Measurements from ENCODE around the gene ZBTB8OS. TPM values are rescaled to one million over a fixed set of nuclear protein-coding genes. Genes with fewer than 3 reads are reported as not detected.

The ZBTB8OS gene
- total RNA-seq, 2 experiments from 2014 or later: 64.8 to 67.4 TPM

DNA sequence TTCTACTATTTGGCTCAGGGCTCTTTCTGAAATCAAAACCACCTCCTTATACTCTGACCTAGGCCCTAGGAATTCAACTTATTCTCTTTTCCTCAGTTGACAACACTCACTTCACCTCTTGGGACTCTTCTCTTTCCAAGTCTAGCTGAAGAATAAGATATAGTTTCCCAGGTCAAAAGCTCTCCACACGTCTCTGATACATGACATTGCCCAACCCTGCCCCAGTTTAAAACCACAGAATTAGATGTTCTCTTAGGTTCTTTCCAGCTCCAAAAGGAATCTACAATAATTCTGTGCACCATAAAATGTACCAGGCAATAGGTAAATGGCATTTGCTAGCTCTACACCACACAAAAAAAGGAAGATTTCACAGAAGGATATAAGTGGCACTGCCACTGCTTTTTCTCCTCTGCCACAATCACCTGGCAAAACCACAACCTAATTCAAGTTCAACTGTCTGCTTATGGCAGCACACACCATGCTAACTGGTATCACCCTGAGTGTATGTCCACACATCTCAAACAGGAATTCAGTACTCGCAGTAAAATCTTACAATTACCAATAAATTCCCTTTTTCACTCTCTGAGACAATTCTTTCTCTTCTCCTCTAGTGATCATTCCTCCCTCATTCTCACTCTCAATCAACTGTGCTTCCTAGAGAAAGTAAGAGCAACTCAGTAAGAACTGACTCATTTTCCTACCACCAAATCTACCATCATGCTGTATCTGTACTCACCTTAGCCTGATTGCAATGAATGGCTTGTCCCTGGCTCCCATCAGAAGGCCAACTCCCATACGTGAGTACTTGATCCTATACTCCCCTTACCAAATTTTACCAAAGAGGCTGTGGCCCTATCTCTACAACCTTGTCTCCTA lies 27.3 kb downstream of the ZBTB8OS start:
- H3K36me3 Mint-ChIP-seq: peaks cover 39% of the 10 kb centered on the region
- ChIA-PET CTCF (interaction anchor here (0.5 to 1.5 kb wide), 4 partner anchors 11 to 1700 kb away, joined by 3 to 4 read pairs (median 3); no protein-coding TSS in a partner anchor), POLR2A (no interaction called here)
- H3K4me3 Mint-ChIP-seq: no peak overlapping the region
- peak; percentile 32 for DNase-seq
- intact Hi-C loops (cut with micrococcal nuclease): loop anchor here (1.0 to 5.0 kb wide), 3 partner anchors 27 to 178 kb away; partner anchors contain the start of gene ZBTB8OS
- no peaks in the 10 kb centered on the region for H3K9me3 Mint-ChIP-seq
- H3K27ac Mint-ChIP-seq: peak overlapping the region; percentile 79
- peaks cover 39% of the 10 kb centered on the region for H3K4me1 Mint-ChIP-seq (ENCODE audit: low read depth)
- no peaks in the 10 kb centered on the region for H3K27me3 Mint-ChIP-seq

DNA sequence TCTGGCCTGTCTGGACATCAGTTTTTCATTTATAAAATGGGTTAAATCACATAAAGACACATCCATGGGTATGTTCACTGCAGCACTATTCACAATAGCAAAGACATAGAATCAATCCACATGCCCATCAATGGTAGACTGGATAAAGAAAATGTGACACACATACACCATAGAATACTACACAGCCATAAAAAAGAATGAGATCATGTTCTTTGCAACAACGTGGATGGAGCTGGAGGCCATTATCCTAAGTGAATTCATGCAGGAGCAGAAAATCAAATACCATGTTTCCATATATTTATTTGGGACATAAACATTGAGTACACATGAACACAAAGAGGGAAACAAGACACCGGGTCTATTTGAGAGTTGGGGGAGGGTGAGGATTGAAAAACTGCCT lies 28.1 kb downstream of the ZBTB8OS start:
- ChIA-PET POLR2A (no interaction called here), CTCF (interaction anchor here (0.7 to 1.1 kb wide), 3 partner anchors 10 to 237 kb away, joined by 3 read pairs; no protein-coding TSS in a partner anchor)
- no peaks in the 10 kb centered on the region for H3K9me3 Mint-ChIP-seq
- no peak for DNase-seq
- H3K4me1 Mint-ChIP-seq (ENCODE audit: low read depth): peaks cover 33% of the 10 kb centered on the region
- H3K36me3 Mint-ChIP-seq: peaks cover 33% of the 10 kb centered on the region
- intact Hi-C loops (cut with micrococcal nuclease): loop anchor here (5.0 kb wide), 1 partner anchor 60 kb away; no protein-coding TSS in a partner anchor
- no peaks in the 10 kb centered on the region for H3K27me3 Mint-ChIP-seq
- no peak overlapping the region for H3K4me3 Mint-ChIP-seq
- no peak overlapping the region for H3K27ac Mint-ChIP-seq

DNA sequence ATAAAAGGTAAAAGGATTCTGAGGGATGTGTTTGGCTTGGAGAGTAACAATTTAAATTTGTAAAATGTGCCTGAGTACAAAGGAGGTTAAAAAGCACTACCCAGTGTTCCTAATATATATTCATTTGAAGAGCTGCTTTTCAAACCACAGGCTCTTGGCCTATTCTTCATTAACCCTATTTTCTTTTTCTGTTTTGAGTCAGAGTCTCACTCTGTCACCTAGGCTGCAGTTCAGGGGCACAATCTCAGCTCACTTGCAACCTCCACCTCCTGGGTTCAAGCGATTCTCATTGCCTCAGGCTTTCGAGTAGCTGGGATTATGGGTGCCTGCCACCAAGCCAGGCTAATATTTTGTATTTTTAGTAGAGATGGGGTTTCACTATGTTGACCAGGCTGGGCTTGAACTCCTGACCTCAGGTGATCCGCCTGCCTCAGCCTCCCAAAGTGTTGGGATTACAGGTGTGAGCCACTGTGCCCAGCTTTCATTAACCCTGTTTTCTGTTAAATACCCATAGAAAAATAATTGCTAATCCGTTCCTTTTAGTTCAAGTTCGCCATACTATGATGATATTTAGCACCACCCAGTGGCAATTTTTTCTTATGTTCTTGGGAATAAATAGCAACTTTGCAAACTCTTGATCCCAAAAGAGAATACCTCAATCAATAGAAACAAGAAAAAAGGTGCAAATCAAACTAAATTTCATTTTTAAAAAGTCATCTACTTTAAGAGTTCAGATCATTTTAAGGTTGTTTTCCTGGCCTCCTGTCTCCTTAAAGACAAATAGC lies 30.5 kb downstream of the ZBTB8OS start:
- intact Hi-C loops (cut with micrococcal nuclease): loop anchor here (5.0 kb wide), 1 partner anchor 62 kb away; no protein-coding TSS in a partner anchor
- Mint-ChIP-seq H3K27ac (no peak overlapping the region), H3K4me1 (ENCODE audit: low read depth) (peaks cover 33% of the 10 kb centered on the region), H3K36me3 (peaks cover 29% of the 10 kb centered on the region), H3K27me3 (no peaks in the 10 kb centered on the region), H3K9me3 (no peaks in the 10 kb centered on the region), H3K4me3 (no peak overlapping the region)
- ChIA-PET CTCF (interaction anchor here (0.8 to 1.2 kb wide), 2 partner anchors 78 to 100 kb away, joined by 3 to 5 read pairs; no protein-coding TSS in a partner anchor), POLR2A (interaction anchor here (0.7 kb wide), 1 partner anchor 655 kb away, joined by 3 read pairs; no protein-coding TSS in a partner anchor)
- peak; percentile 28 for DNase-seq

DNA sequence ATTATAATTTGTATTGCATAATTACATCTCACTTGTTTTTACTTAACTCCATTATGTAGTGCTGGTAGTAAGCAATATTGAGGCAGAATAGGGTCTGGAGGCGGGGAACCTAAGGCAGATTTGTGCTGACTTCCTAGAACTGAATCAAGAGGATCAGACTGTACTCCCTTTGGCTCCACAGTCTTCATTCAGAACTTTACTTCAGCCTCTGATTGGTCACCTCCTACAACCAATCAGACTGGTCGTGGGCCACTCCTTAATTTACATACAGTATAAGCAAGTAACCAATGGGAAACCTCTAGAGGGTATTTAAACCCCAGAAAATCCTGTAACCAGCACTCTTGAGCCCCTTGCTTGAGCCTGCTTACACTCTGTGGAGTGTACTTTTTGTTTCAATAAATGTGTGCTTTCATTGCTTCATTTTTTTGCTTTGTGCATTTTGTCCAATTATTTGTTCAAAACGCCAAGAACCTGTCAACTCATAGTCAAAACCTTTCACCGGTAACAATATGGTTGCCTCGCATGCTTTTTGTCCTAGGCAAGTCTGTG lies 31.6 kb downstream of the ZBTB8OS start:
- Mint-ChIP-seq H3K36me3 (peaks cover 25% of the 10 kb centered on the region), H3K9me3 (no peaks in the 10 kb centered on the region), H3K27ac (no peak overlapping the region), H3K4me3 (no peak overlapping the region), H3K27me3 (no peaks in the 10 kb centered on the region), H3K4me1 (ENCODE audit: low read depth) (peaks cover 25% of the 10 kb centered on the region)
- intact Hi-C loops (cut with micrococcal nuclease): no loop called here
- ChIA-PET POLR2A (no interaction called here), CTCF (no interaction called here)
- DNase-seq: no peak

DNA sequence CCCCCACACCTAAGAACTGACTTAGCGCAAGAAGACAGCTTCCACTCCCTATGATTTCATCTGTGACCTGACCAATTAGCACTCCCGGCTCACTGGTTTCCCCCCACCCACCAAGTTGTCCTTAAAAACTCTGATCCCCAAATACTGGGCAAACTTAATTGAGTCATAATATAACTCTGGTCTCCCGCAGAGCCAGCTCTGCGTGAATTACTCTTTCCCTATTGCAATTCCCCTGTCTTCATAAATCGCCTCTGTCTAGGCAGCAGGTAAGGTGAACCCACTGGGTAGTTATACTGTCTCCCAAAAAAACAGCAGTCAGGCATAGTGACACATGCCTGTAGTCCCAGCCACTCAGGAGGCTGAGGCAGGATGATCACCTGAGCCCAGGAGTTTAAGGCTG lies 36.9 kb downstream of the ZBTB8OS start:
- ChIA-PET CTCF (interaction anchor here (1.1 kb wide), 1 partner anchor 93 kb away, joined by 3 read pairs; no protein-coding TSS in a partner anchor), POLR2A (no interaction called here)
- intact Hi-C loops (cut with micrococcal nuclease): no loop called here
- Mint-ChIP-seq H3K4me3 (no peak overlapping the region), H3K4me1 (ENCODE audit: low read depth) (peaks cover 7% of the 10 kb centered on the region), H3K9me3 (no peaks in the 10 kb centered on the region), H3K27me3 (no peaks in the 10 kb centered on the region), H3K27ac (no peak overlapping the region), H3K36me3 (peaks cover 3% of the 10 kb centered on the region)
- DNase-seq: no peak

DNA sequence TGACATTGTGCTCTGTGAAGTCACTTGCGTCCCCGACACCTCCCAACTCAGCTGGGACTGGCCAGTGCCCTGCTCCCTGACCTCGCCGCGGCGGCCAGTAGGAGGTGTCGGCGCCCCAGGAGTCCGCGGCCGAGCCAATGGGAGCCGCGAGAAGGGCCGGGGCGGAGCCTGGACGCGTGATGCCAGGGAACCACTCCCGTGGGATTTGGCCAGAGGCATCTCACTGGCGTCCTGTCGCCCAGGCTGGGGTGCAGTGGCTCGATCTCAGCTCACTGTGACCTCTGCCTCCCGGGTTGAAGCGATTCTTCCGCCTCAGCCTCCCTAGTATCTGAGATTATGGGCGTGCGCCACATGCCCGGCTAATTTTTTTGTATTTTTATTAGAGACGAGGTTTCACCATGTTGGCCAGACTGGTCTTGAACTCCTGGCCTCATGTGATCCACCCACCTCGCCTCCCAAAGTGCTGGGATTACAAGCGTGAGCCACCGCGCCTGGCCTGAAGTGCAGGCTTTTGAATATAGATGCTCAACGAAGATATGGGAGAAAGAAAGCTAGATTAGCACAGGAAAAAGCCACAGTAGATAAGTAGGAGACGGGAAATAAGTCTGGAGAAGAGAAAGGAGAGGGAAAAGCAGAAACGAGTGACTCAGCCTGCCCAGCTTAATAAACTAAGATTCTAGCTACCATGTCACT lies 38.0 kb downstream of the ZBTB8OS start:
- peaks cover 3% of the 10 kb centered on the region for H3K36me3 Mint-ChIP-seq
- peak; percentile 73 for DNase-seq
- ChIA-PET POLR2A (interaction anchor here (0.6 kb wide), 1 partner anchor 124 kb away, joined by 3 read pairs; no protein-coding TSS in a partner anchor), CTCF (interaction anchor here (0.5 to 1.2 kb wide), 3 partner anchors 10 to 92 kb away, joined by 3 read pairs; no protein-coding TSS in a partner anchor)
- no peak overlapping the region for H3K27ac Mint-ChIP-seq
- H3K27me3 Mint-ChIP-seq: no peaks in the 10 kb centered on the region
- no peaks in the 10 kb centered on the region for H3K9me3 Mint-ChIP-seq
- H3K4me3 Mint-ChIP-seq: peak overlapping the region; percentile 65
- H3K4me1 Mint-ChIP-seq (ENCODE audit: low read depth): peaks cover 7% of the 10 kb centered on the region
- intact Hi-C loops (cut with micrococcal nuclease): no loop called here

DNA sequence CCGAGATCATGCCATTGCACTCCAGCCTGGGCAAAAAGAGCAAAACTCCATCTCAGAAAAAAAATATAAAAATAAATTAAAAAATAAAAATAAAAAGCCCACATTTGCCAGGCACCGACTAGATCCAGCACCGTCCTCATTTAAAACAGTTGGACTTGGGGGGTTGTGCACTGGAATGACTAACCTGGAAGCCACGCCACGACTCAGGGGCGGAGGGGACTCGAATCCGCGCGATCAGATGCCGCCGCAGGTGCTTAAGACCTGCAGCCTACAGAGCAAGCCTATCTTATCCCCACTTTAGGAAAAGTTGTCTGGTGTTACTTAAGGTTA lies 38.5 kb downstream of the ZBTB8OS start:
- intact Hi-C loops (cut with micrococcal nuclease): no loop called here
- Mint-ChIP-seq H3K36me3 (peaks cover under 1% of the 10 kb centered on the region), H3K4me1 (ENCODE audit: low read depth) (peaks cover 7% of the 10 kb centered on the region), H3K27ac (no peak overlapping the region), H3K9me3 (no peaks in the 10 kb centered on the region), H3K4me3 (peak overlapping the region; percentile 65), H3K27me3 (no peaks in the 10 kb centered on the region)
- ChIA-PET CTCF (interaction anchor here (1.2 kb wide), 1 partner anchor 11 kb away, joined by 3 read pairs; no protein-coding TSS in a partner anchor), POLR2A (interaction anchor here (0.6 kb wide), 1 partner anchor 125 kb away, joined by 3 read pairs; no protein-coding TSS in a partner anchor)
- DNase-seq: no peak

DNA sequence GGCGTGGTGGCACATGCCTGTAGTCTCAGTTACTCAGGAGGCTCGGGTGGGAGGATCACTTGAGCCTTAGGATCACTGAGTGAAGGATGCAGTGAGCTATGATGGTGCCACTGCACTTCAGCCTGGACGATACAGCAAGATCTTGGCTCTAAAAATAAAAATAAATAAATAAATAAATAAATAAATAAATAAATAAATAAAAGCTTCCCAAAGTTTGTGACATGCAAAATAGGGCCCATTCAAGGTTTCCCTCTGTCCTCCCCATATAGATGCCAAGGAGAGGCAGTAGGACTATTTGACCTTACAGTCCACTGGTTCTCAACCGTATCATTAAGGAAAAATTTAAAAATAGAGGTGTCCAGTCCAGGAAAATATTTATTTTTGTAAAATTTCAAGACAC lies 41.2 kb downstream of the ZBTB8OS start:
- Mint-ChIP-seq H3K4me3 (no peak overlapping the region), H3K27me3 (no peaks in the 10 kb centered on the region), H3K27ac (no peak overlapping the region), H3K4me1 (ENCODE audit: low read depth) (peaks cover 7% of the 10 kb centered on the region), H3K9me3 (no peaks in the 10 kb centered on the region), H3K36me3 (no peaks in the 10 kb centered on the region)
- no peak for DNase-seq
- CTCF ChIA-PET: interaction anchor here (0.6 to 1.7 kb wide), 3 partner anchors 18 to 114 kb away, joined by 3 to 4 read pairs (median 3); no protein-coding TSS in a partner anchor
- intact Hi-C loops (cut with micrococcal nuclease): no loop called here
- POLR2A ChIA-PET: no interaction called here

DNA sequence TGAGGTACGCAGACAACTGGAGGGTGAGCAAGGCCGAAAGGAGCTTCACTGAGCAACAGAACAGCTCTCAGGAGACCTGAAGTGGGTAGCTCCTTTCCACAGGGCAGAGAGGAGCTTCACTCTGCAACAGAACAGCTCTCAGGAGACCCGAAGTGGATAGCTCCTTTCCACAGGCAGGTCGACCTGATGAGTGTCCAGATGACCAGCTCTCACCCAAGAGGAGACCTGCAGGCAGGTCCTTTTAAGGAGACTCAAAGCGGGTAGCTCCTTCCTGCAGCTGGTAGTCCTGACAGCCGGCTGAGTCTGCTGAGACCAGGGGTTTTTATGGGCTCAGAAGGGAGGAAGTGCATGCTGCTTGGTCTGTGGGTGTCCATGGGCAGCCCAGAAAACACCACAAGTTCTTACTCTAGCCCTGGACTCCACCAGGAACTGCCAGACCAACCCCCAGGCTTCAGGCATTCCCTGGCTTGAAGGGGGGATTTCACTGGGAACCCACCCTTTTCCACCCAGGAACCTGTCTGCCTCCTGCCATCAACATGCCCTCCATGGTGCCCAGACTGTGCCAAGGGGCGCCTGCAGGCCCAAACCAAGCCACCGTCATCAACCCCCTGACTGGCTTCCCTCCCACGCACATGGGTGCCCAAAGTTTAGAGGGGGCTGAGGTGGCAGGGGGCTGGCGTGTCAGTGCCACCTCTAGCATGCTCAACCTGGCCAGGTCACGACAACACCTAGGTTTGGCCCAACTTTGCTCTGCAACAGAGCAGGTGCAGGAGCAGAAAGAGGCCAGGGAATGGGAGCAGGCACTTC lies 43.6 kb downstream of the ZBTB8OS start:
- POLR2A ChIA-PET: no interaction called here
- intact Hi-C loops (cut with micrococcal nuclease): no loop called here
- Mint-ChIP-seq H3K27me3 (no peaks in the 10 kb centered on the region), H3K36me3 (no peaks in the 10 kb centered on the region), H3K4me3 (no peak overlapping the region), H3K4me1 (ENCODE audit: low read depth) (no peaks in the 10 kb centered on the region), H3K9me3 (no peaks in the 10 kb centered on the region), H3K27ac (no peak overlapping the region)
- CTCF ChIA-PET: no interaction called here
- no peak for DNase-seq

DNA sequence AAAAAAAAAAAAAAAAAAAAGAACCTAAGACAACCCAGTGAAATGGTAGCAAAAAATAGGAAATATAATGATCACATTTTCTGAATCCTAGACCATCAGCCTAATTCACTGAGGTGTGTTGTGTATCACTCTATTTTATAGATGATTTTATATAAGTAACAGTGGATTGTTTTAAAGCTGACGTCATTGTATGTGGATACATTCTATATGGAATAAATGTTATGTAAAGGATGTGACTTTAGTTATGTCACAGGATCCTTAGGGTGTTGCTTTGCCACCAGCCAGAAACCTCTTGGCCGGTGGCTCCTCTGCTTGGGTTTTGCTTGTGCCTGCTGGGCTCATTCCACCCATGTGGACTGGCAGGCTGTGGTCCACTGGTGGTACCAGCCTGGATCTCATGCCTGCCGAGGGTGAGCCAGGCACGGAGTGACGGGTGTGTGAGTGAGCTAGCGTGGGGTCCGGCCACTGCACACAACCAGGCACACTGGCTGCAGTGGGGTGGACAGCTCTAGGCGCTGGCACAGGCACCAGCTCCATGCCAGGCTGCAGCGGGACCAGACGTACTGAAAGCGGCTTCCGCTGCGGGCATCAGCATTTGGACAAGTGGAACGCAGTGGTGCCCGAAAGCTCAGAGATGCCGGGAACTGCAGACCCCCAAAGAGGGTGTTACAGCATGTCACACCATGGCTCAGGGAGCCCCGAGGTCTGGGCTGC lies 44.5 kb downstream of the ZBTB8OS start:
- H3K4me1 Mint-ChIP-seq (ENCODE audit: low read depth): no peaks in the 10 kb centered on the region
- DNase-seq: no peak
- H3K36me3 Mint-ChIP-seq: no peaks in the 10 kb centered on the region
- intact Hi-C loops (cut with micrococcal nuclease): no loop called here
- H3K4me3 Mint-ChIP-seq: no peak overlapping the region
- no peaks in the 10 kb centered on the region for H3K27me3 Mint-ChIP-seq
- no peaks in the 10 kb centered on the region for H3K9me3 Mint-ChIP-seq
- CTCF ChIA-PET: no interaction called here
- POLR2A ChIA-PET: no interaction called here
- H3K27ac Mint-ChIP-seq: no peak overlapping the region
